GM12878 (cell line): Measurements from ENCODE around the gene NISCH. TPM values are rescaled to one million over a fixed set of nuclear protein-coding genes. Genes with fewer than 3 reads are reported as not detected.

ENCODE experiments used
- ATAC-seq: fragments of 200-7000 bp; cut with Tn5 transposase; 3 replicates; pipeline ENCODE4 v1.9.1; 2020; ENCODE audit warnings: mild to moderate bottlenecking, moderate library complexity
- BruUV-seq: library from RNA; stranded (reverse); fragments of 400-500 nt; replicated peaks from 2 replicates; lab custom pipeline; 2021; lab: Mats Ljungman, UMichigan
- CTCF ChIA-PET: fragments of 300-600 bp; sonication (Branson Sonifier 250); formaldehyde crosslinking; extraction: SDS; loops from one replicate; lab custom pipeline; 2021; ENCODE audit warnings: inconsistent platforms; lab: Yijun Ruan, JAX
- POLR2A ChIA-PET: fragments of 350-600 bp; formaldehyde crosslinking; extraction: SDS; loops from one replicate; lab custom pipeline; 2021; ENCODE audit warnings: inconsistent platforms; lab: Charles Lee
- RAD21 ChIA-PET: fragments of 300-600 bp; sonication (Branson Sonifier 250); formaldehyde crosslinking; loops from one replicate; lab custom pipeline; 2023; ENCODE audit warnings: antibody characterized with exemption; ENCODE audit not compliant: unreplicated experiment; lab: Charles Lee
- SMC1A ChIA-PET: fragments of 300-600 bp; sonication (Branson Sonifier 250); formaldehyde crosslinking; loops from one replicate; lab custom pipeline; 2023; ENCODE audit not compliant: unreplicated experiment, uncharacterized antibody; lab: Charles Lee
- DNase-seq: peaks from one replicate; pipeline ENCODE4 v3.0.0-alpha.2; 2011; ENCODE audit warnings: low read depth, low spot score
- FAIRE-seq: peaks from 3 replicates; lab custom pipeline; 2011; peaks lifted over from hg19 to GRCh38; lab: Jason Lieb, UNC
- H2AFZ ChIP-seq: 2 replicates; pipeline ENCODE4 v1.6.0; 2011; ENCODE audit warnings: low read depth, low read length, control low read depth; ENCODE audit not compliant: control insufficient read depth
- H3K27ac ChIP-seq: 2 replicates; pipeline ENCODE4 v1.5.1; 2011; ENCODE audit warnings: control low read depth; ENCODE audit not compliant: control insufficient read depth, insufficient read depth
- H3K27me3 ChIP-seq, 2 experiments: replicated peaks in 1 of 2; 2 replicates each; pipeline versions ENCODE4 v1.6.0 to v1.6.1; 2011; ENCODE audit warnings: low read length in 1 of 2; ENCODE audit not compliant: control insufficient read depth in 2 of 2, insufficient read depth in 2 of 2
- H3K36me3 ChIP-seq, 2 experiments: 2 replicates each; pipeline ENCODE4 v1.5.1; 2011; ENCODE audit warnings: low read length in 1 of 2; ENCODE audit not compliant: control insufficient read depth in 2 of 2, insufficient read depth in 2 of 2
- H3K4me1 ChIP-seq: 2 replicates; pipeline ENCODE4 v1.6.1; 2011; ENCODE audit warnings: mild to moderate bottlenecking, low read length, moderate library complexity, mixed read lengths; ENCODE audit not compliant: control insufficient read depth, insufficient read depth
- H3K4me2 ChIP-seq: 2 replicates; pipeline ENCODE4 v1.6.0; 2011; ENCODE audit warnings: control low read depth; ENCODE audit not compliant: control insufficient read depth, insufficient read depth
- H3K4me3 ChIP-seq: fragments of 200-600 bp; sonication (generic); 2 replicates; pipeline ENCODE4 v1.5.1; 2016
- H3K79me2 ChIP-seq: 2 replicates; pipeline ENCODE4 v1.6.0; 2011; ENCODE audit warnings: low read length; ENCODE audit not compliant: control insufficient read depth, insufficient read depth
- H3K9ac ChIP-seq: 2 replicates; pipeline ENCODE4 v1.8.0; 2011; ENCODE audit warnings: low read length, control low read depth, mixed read lengths; ENCODE audit not compliant: control insufficient read depth, insufficient read depth
- H3K9me3 ChIP-seq: replicated peaks from 3 replicates; pipeline ENCODE4 v1.5.1; 2011; ENCODE audit warnings: mild to moderate bottlenecking, low read length; ENCODE audit not compliant: control insufficient read depth, insufficient read depth
- H4K20me1 ChIP-seq: 2 replicates; pipeline ENCODE4 v1.6.0; 2011; ENCODE audit not compliant: control insufficient read depth, insufficient read depth
- CHD4 ChIP-seq: fragments of 200-600 bp; sonication (generic); IDR thresholded peaks from 2 replicates; pipeline ENCODE4 v1.6.1; 2016; ENCODE audit warnings: mild to moderate bottlenecking
- FOXM1 ChIP-seq: IDR thresholded peaks from 2 replicates; pipeline ENCODE4 v1.6.1; 2012; ENCODE audit warnings: low read depth, mild to moderate bottlenecking, inconsistent platforms, low read length, moderate library complexity
- GATAD2B ChIP-seq: fragments of 450-650 bp; conservative IDR thresholded peaks from 2 replicates; pipeline ENCODE4 v1.6.1; 2017; ENCODE audit warnings: low read depth, mild to moderate bottlenecking, moderate library complexity
- NR2C2 ChIP-seq: IDR thresholded peaks from 2 replicates; pipeline ENCODE4 v1.6.1; 2011; ENCODE audit warnings: borderline replicate concordance, low read depth; ENCODE audit not compliant: control insufficient read depth, insufficient read length
- ZBED1 ChIP-seq: IDR thresholded peaks from 2 replicates; pipeline ENCODE4 v1.6.1; 2016; ENCODE audit warnings: borderline replicate concordance
- WGBS: methylation state at CpG from one replicate; pipeline ENCODE4 v1.1.6; 2016; ENCODE audit warnings: low lambda C conversion rate; ENCODE audit not compliant: insufficient replicate concordance, insufficient coverage; ENCODE audit errors: missing lambda C conversion rate; 5-methylcytosine and 5-hydroxymethylcytosine counted together
- in situ Hi-C: fragments of 300-500 bp; cut with MboI; formaldehyde crosslinking; loops from 9 replicates; pipeline ENCODE4 v1.14.3; 2018; ENCODE audit warnings: mixed read lengths
- intact Hi-C: fragments of 100-400 bp; cut with micrococcal nuclease; formaldehyde crosslinking; loops from one replicate; pipeline ENCODE4 v1.14.2; 2022; ENCODE audit not compliant: unreplicated experiment
- polyA plus RNA-seq, 11 experiments: library from polyadenylated mRNA; depleted of rRNA in 4 of 11; unstranded in 6 of 11; stranded (reverse) in 5 of 11; fragments of >200 nt; fragmentation: Nextera tagmentation in 4 of 11; fragmentation: Illumina TruSeq in 1 of 11; extraction: Ambion mirVana in 4 of 11; extraction: Trizol in 1 of 11; gene quantifications; 1 replicate in 1 of 11; 2 replicates in 10 of 11; pipeline versions ENCODE4 v1.2.1 to v1.2.3, GENCODE V29; 2011 to 2016; ENCODE audit warnings: inconsistent platforms in 2 of 11, missing spikeins in 2 of 11, low read depth in 1 of 11
- total RNA-seq, 4 experiments: library from RNA; depleted of rRNA in 3 of 4; stranded (reverse); fragments of >200 nt in 3 of 4; fragmentation: Illumina TruSeq in 1 of 4; extraction: Trizol in 1 of 4; gene quantifications; 2 replicates each; pipeline versions ENCODE4 v1.2.1 to v1.2.3, GENCODE V29; 2013 to 2021
- TF ChIP-seq, protein P1 (sequence below): fragments of 450-650 bp; IDR thresholded peaks from 2 replicates; pipeline ENCODE4 v1.6.1; 2017; ENCODE audit warnings: borderline replicate concordance

NISCH gene
- total and polyA plus RNA-seq, 10 of the 15 experiments (the other 5 are each of a cell fraction or from before 2014, with no cell fraction given): 0.76 to 52.5 (median 24.6) TPM

- ChIA-PET SMC1A (no interaction called here), CTCF (no interaction called here), POLR2A (no interaction called here), RAD21 (no interaction called here)
- H3K4me1 ChIP-seq: no peaks in the 10 kb centered on the region
- TF ChIP-seq CHD4 (no peak), ZBED1 (no peak), NR2C2 (no peak), GATAD2B (no peak), FOXM1 (no peak)
- TF ChIP-seq, protein P1, sequence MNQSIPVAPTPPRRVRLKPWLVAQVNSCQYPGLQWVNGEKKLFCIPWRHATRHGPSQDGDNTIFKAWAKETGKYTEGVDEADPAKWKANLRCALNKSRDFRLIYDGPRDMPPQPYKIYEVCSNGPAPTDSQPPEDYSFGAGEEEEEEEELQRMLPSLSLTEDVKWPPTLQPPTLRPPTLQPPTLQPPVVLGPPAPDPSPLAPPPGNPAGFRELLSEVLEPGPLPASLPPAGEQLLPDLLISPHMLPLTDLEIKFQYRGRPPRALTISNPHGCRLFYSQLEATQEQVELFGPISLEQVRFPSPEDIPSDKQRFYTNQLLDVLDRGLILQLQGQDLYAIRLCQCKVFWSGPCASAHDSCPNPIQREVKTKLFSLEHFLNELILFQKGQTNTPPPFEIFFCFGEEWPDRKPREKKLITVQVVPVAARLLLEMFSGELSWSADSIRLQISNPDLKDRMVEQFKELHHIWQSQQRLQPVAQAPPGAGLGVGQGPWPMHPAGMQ: no peak
- H3K27ac ChIP-seq: no peak overlapping the region
- in situ Hi-C loops (no loop called here), intact Hi-C loops (no loop called here)
- no peak for DNase-seq
- 99% methylated on average over 27 of the region's 27 CpGs for WGBS
- no peak overlapping the region for H3K9ac ChIP-seq
- H3K9me3 ChIP-seq: no peaks in the 10 kb centered on the region
- no peaks in the 10 kb centered on the region for H3K27me3 ChIP-seq
- FAIRE-seq: no peak
- no peak overlapping the region for H3K4me3 ChIP-seq
- H3K36me3 ChIP-seq: peaks cover 26 to 32% of the 10 kb centered on the region in 2 experiments
- no peak for ATAC-seq
- no peaks in the 10 kb centered on the region for H3K79me2 ChIP-seq
- TSS peak; percentile 32 for BruUV-seq
- H4K20me1 ChIP-seq: no peaks in the 10 kb centered on the region
- H2AFZ ChIP-seq: no peak overlapping the region
- H3K4me2 ChIP-seq: no peak overlapping the region
Observed at GRCh38 chr3:52480768-52481715, 25.6 kb downstream of the NISCH start.
